Measurements from ENCODE around the gene SPECC1L. TPM values are rescaled to one million over a fixed set of nuclear protein-coding genes. Genes with fewer than 3 reads are reported as not detected.

SPECC1L gene
- total RNA-seq, 1 experiment from 2014 or later: 41.3 TPM

DNA sequence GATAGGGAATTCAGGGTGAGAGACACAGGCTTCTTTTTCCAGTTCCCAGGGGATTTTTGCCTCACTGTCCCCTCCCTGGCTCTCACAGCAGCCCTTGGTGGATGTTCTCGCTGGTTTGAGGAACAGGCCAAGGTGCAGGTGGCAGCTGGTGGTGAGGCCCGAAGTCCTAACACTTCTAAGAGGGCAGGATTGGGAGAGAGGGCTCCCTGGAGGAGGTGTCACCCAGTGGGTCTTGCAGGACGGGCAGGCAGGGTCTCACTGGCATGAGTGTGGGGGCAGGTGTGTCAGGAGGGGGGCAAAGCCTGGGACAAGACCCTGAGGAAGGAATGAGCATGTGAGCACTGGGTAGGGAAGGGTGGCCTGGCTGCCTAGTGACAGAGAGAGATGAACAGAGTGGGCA, 165.9 kb downstream of the SPECC1L start:
- H3K4me1 ChIP-seq: peaks cover 59% of the 10 kb centered on the region
- no peaks in the 10 kb centered on the region for H3K27me3 ChIP-seq
- H3K36me3 ChIP-seq: no peaks in the 10 kb centered on the region
- no peaks in the 10 kb centered on the region for H3K9me3 ChIP-seq (replicated peaks)
- peak overlapping the region; percentile 38; the same call in 1 of the 2 replicates for H3K27ac ChIP-seq
- no peak overlapping the region for H3K4me3 ChIP-seq
- no peak for DNase-seq

DNA sequence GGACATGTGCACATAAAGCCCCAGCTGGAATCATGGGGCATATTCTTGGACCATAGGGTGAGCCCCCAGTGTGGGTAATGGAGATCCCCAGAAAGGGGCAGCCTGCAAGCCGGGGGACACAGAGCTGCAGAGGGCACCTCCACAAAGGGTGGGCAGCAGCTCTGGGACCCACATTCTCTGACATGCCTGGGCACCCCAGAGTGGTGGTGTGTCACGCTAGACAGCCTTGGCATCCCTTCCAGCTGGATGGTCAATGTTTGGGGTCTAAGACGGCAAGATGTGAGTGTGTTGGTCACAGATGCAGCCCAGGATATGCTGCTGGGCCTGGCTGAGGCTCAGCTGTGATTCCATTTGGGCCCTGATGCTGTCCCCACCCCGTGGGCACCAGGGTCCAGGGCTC, 166.5 kb downstream of the SPECC1L start:
- no peak for DNase-seq
- H3K9me3 ChIP-seq (replicated peaks): no peaks in the 10 kb centered on the region
- no peaks in the 10 kb centered on the region for H3K27me3 ChIP-seq
- peaks cover 54% of the 10 kb centered on the region for H3K4me1 ChIP-seq
- no peak overlapping the region for H3K27ac ChIP-seq
- H3K36me3 ChIP-seq: no peaks in the 10 kb centered on the region
- H3K4me3 ChIP-seq: no peak overlapping the region

DNA sequence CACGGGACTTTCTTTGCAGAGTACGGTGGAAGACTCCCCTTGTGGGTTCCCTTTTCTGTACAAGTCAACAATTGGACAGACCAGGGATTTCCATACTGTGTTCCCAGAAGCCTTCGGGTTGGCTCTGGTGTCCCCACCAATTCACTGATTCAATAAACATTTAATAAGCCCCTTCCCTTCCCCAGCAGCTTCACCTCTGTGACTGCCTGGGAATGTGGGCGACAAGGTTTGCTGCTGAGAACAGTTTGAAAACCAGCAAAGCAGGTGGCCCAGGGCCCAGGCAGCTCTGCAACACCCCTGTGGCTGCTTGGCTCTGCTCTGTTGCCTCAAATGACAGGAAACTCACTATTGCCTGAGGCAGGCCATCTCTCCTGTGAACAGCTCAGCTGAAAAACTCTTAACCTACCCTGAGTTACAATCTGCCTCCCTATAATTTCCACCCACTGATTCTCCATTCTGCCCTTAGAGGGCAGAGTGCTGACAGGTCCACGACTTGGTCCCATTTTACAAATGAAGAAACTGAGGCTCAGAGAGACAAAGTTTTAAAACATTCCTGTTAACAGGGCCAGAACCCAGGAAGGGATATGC, 167.2 kb downstream of the SPECC1L start:
- Histone ChIP-seq H3K4me1 (peaks cover 47% of the 10 kb centered on the region), H3K27me3 (no peaks in the 10 kb centered on the region), H3K9me3 (replicated peaks) (no peaks in the 10 kb centered on the region), H3K27ac (no peak overlapping the region), H3K4me3 (no peak overlapping the region), H3K36me3 (no peaks in the 10 kb centered on the region)
- peak; percentile 41 to 70 for DNase-seq

DNA sequence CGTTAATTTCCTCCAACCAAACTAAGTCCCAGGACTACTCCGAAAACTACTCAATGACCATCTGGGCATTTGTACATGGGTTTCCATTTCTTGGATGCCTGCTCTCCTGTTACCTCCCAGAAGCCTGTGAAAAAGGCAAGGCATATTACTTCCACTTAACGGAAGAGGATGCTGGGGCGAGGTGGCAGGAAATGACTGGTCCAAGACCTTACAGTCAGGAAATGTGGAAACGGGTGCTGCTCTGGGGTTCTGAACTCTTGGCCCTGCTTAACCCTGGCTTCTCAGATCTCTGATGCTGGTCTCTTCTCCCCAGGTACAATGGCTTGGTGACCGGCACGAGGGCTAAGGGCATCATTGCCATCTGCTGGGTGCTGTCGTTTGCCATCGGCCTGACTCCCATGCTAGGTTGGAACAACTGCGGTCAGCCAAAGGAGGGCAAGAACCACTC, 169.7 kb downstream of the SPECC1L start:
- Histone ChIP-seq H3K27ac (no peak overlapping the region), H3K27me3 (no peaks in the 10 kb centered on the region), H3K36me3 (no peaks in the 10 kb centered on the region), H3K4me3 (no peak overlapping the region), H3K9me3 (replicated peaks) (no peaks in the 10 kb centered on the region), H3K4me1 (peaks cover 35% of the 10 kb centered on the region)
- no peak for DNase-seq

DNA sequence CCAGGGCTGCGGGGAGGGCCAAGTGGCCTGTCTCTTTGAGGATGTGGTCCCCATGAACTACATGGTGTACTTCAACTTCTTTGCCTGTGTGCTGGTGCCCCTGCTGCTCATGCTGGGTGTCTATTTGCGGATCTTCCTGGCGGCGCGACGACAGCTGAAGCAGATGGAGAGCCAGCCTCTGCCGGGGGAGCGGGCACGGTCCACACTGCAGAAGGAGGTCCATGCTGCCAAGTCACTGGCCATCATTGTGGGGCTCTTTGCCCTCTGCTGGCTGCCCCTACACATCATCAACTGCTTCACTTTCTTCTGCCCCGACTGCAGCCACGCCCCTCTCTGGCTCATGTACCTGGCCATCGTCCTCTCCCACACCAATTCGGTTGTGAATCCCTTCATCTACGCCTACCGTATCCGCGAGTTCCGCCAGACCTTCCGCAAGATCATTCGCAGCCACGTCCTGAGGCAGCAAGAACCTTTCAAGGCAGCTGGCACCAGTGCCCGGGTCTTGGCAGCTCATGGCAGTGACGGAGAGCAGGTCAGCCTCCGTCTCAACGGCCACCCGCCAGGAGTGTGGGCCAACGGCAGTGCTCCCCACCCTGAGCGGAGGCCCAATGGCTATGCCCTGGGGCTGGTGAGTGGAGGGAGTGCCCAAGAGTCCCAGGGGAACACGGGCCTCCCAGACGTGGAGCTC, 170.2 kb downstream of the SPECC1L start:
- Histone ChIP-seq H3K4me3 (no peak overlapping the region), H3K36me3 (no peaks in the 10 kb centered on the region), H3K27me3 (no peaks in the 10 kb centered on the region), H3K4me1 (peaks cover 35% of the 10 kb centered on the region), H3K27ac (no peak overlapping the region), H3K9me3 (replicated peaks) (no peaks in the 10 kb centered on the region)
- no peak for DNase-seq

DNA sequence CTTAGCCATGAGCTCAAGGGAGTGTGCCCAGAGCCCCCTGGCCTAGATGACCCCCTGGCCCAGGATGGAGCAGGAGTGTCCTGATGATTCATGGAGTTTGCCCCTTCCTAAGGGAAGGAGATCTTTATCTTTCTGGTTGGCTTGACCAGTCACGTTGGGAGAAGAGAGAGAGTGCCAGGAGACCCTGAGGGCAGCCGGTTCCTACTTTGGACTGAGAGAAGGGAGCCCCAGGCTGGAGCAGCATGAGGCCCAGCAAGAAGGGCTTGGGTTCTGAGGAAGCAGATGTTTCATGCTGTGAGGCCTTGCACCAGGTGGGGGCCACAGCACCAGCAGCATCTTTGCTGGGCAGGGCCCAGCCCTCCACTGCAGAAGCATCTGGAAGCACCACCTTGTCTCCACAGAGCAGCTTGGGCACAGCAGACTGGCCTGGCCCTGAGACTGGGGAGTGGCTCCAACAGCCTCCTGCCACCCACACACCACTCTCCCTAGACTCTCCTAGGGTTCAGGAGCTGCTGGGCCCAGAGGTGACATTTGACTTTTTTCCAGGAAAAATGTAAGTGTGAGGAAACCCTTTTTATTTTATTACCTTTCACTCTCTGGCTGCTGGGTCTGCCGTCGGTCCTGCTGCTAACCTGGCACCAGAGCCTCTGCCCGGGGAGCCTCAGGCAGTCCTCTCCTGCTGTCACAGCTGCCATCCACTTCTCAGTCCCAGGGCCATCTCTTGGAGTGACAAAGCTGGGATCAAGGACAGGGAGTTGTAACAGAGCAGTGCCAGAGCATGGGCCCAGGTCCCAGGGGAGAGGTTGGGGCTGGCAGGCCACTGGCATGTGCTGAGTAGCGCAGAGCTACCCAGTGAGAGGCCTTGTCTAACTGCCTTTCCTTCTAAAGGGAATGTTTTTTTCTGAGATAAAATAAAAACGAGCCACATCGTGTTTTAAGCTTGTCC, 171.0 kb downstream of the SPECC1L start:
- Histone ChIP-seq H3K36me3 (no peaks in the 10 kb centered on the region), H3K4me3 (no peak overlapping the region), H3K4me1 (peaks cover 31% of the 10 kb centered on the region), H3K27me3 (no peaks in the 10 kb centered on the region), H3K27ac (no peak overlapping the region), H3K9me3 (replicated peaks) (no peaks in the 10 kb centered on the region)
- DNase-seq: no peak

DNA sequence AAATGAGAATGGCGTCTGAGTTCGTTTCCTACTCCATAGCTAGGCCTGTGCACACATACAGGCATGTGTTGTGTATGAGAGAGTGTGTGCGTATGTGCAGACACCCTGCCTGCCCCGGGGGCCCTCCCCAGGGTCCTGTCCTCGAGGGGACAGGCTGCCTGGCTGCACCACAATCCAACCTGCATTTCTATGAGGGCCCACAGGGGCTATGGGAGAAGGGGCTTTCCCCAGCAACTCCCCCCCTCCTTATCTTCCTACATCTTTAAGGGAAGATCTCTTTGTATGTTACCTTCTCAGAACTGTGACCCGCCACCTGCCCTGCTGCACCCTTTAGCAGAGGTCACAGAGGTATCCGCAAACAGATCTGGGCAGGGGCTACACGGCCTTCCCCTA, 171.7 kb downstream of the SPECC1L start:
- no peaks in the 10 kb centered on the region for H3K9me3 ChIP-seq (replicated peaks)
- H3K27ac ChIP-seq: no peak overlapping the region
- no peaks in the 10 kb centered on the region for H3K27me3 ChIP-seq
- peaks cover 31% of the 10 kb centered on the region for H3K4me1 ChIP-seq
- H3K4me3 ChIP-seq: no peak overlapping the region
- DNase-seq: no peak
- no peaks in the 10 kb centered on the region for H3K36me3 ChIP-seq

DNA sequence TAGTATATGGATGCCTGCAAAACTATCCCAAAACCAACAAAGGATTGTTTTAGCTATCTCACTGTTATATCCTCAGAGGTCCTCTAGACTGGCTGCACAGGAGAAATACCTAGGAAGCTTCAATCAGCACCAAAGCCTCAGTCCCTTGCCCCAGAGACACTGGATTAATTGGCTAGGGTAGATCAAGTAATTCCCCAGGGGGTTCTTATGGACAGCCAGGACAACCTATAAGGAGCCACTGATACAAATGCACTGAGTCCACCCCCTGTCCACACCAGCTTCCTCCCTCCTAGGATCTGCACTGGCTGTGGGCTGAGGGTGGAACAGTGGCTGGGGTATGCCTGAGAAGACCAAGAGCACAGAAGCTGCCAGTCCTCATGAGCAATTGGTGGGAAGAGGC, 173.0 kb downstream of the SPECC1L start:
- Histone ChIP-seq H3K27ac (no peak overlapping the region), H3K36me3 (no peaks in the 10 kb centered on the region), H3K27me3 (no peaks in the 10 kb centered on the region), H3K4me1 (peaks cover 22% of the 10 kb centered on the region), H3K4me3 (no peak overlapping the region), H3K9me3 (replicated peaks) (no peaks in the 10 kb centered on the region)
- DNase-seq: no peak

DNA sequence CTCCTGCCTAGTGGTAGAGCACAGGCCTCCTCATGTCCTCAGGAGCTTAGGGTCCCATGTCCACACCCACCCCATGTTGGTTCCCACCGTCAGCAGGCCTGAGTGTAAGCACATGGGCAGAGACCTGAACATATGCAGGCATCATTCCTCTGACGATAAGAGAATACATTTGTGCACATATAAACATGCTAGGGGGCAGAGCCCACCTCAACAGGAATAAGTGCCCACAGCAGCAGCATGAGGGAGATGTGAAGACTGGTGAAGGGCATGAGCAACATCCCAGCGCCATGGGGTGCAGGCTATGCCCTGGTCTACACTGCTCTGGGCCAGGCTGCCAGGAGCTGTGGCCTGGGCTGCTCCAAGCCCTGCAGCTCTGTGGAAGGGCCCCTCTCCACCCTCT, 173.6 kb downstream of the SPECC1L start:
- Histone ChIP-seq H3K27me3 (no peaks in the 10 kb centered on the region), H3K4me3 (no peak overlapping the region), H3K36me3 (no peaks in the 10 kb centered on the region), H3K4me1 (peaks cover 22% of the 10 kb centered on the region), H3K27ac (no peak overlapping the region; the same call in 1 of the 2 replicates), H3K9me3 (replicated peaks) (no peaks in the 10 kb centered on the region)
- no peak for DNase-seq

DNA sequence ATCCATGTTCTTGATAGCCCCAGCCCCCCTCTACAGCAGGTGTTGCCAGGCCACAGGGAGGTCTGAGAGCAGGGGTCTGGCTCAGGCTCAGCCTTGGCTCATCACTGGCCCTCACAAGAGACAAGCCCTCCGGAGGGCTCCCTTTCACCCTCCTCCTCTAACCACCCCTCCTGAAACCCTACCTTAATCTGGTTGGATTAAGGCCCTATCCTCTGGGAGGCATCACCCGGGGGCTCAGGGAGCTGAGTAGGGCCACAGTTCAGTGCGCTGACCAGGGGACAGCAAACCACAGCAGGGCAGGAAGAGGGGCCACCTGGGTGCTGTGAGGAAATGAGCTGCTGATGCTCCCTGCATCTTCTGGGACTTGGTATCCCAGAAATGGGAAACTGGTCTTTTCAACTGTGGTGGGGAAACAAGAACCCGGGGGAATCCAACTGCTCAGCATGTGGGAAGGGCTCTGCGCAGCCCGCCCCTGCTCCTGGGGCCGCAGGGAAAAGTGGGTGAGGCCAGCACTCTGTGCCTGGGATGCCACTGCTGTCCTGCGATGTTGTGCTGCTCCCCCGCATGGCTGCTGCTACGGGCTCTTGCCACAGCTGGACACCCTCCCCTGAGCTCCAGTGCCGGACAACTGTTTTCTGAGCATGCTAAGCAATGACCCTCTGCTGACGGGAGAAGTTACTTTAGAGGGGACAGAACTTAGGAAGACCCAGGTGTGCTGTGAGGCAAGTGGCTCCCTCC, 174.3 kb downstream of the SPECC1L start:
- DNase-seq: peak; percentile 70 to 75
- Histone ChIP-seq H3K27me3 (no peaks in the 10 kb centered on the region), H3K4me3 (no peak overlapping the region), H3K36me3 (no peaks in the 10 kb centered on the region), H3K27ac (peak overlapping the region; percentile 3; the same call in 1 of the 2 replicates), H3K9me3 (replicated peaks) (no peaks in the 10 kb centered on the region), H3K4me1 (peaks cover 26% of the 10 kb centered on the region)

DNA sequence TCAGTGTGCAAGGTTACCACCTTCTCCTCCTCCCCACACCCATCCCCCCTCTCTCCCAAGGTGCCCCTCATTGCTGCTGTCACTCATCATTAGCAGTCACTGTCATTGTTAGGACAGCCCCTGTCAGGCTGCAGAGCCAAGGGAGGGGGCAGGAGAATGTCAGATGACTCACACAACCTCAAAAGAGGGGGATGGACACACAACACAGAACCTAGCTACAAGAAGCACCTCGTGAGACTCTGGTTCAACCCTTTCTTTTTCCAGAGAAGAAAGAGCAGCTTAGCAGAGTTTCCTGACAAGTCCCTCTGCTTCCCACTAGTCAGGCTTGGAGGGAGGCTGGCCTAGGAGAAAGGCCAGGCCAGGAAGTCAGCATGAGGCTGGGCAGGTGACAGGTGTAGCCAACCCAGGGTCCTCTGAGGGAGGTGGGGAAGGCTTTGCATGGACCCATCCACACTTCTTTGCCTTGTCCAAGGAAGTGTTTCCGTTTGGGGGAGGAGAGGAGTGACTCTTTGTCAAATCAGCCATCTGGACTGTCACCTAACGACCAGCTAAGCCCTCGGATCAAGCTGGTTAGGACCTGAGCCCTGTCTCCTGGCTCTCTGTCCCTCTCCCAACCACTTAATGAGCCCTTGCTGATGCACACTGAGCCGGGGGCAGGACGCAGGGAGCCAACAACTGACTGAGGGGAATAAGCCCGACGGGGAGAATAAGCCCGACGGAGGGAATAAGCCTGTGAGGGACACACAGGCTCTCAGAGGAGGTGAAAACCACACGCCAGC, 175.0 kb downstream of the SPECC1L start:
- Histone ChIP-seq H3K4me1 (peaks cover 32% of the 10 kb centered on the region), H3K9me3 (replicated peaks) (no peaks in the 10 kb centered on the region), H3K27me3 (no peaks in the 10 kb centered on the region), H3K4me3 (no peak overlapping the region), H3K36me3 (no peaks in the 10 kb centered on the region), H3K27ac (no peak overlapping the region)
- no peak for DNase-seq

DNA sequence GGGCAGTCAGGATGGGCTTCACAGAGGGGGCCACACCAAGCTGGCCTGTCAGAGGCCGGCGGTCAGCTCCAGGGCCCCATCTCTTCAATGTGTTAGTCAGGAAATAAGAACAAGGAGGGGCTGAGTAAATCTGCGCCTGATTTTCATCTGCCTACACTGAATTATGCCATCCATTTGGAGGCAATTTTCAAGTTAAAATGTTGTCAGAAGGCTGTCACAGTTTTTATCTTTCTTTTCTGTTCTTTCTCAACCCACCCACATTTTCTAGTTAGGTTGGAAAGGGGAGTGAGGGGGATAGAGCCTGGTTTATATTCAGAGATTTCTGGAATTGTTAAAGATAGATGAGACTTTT, 175.6 kb downstream of the SPECC1L start:
- no peak for DNase-seq
- Histone ChIP-seq H3K27ac (no peak overlapping the region), H3K9me3 (replicated peaks) (peaks cover 4% of the 10 kb centered on the region; the same call in 1 of the 2 replicates), H3K4me1 (peaks cover 38% of the 10 kb centered on the region), H3K27me3 (no peaks in the 10 kb centered on the region), H3K4me3 (no peak overlapping the region), H3K36me3 (no peaks in the 10 kb centered on the region)

DNA sequence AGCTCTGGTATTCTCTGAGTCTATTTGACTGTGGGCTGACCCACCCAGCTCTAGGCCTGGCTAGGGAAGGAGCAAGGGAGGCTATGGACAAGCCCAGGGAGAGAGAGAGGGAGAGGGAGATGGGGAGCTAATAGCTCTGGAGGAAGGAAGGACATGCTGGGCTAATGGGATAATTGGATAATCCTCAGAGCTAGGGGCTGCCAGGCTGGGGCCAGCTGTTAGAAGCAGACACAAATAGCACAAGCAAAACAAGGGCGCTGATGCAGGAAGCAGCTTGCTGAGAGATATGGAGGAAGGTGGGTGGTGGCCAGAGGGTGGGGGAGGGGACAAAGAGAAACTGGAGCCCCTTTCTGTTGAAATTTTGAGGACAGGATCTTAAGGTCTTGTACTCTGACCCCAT, 180.0 kb downstream of the SPECC1L start:
- H3K9me3 ChIP-seq (replicated peaks): peaks cover 12% of the 10 kb centered on the region; the same call in 1 of the 2 replicates
- no peaks in the 10 kb centered on the region for H3K27me3 ChIP-seq
- H3K4me1 ChIP-seq: peaks cover 44% of the 10 kb centered on the region
- H3K27ac ChIP-seq: peak overlapping the region; percentile 72
- H3K4me3 ChIP-seq: no peak overlapping the region
- H3K36me3 ChIP-seq: no peaks in the 10 kb centered on the region
- DNase-seq: peak; percentile 94 to 98

DNA sequence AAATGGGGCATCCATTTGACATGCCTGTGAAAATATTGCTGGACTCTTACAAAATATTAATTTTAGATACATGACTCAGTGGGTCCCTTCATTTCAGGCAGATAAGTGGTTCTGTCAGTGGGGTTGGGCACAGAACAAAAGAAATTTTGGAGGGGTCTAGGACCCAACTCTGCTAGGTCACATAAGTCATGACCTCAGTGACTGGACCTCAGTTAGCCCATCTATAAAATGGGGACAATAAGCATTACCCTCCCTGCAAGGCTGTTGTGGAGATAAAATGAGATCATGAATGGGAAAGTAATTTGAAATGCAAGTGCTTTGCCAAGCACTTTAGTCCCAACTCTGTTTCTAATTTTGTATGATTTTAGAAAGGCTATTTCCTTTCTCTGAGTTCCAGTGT, 180.5 kb downstream of the SPECC1L start:
- no peaks in the 10 kb centered on the region for H3K36me3 ChIP-seq
- no peak overlapping the region for H3K4me3 ChIP-seq
- DNase-seq: no peak
- H3K27ac ChIP-seq: peak overlapping the region; percentile 72
- H3K4me1 ChIP-seq: peaks cover 38% of the 10 kb centered on the region
- H3K9me3 ChIP-seq (replicated peaks): peaks cover 12% of the 10 kb centered on the region; the same call in 1 of the 2 replicates
- H3K27me3 ChIP-seq: no peaks in the 10 kb centered on the region
